Endothelial cell of umbilical vein (primary cell): ENCODE results near the gene CIB4. TPM values are rescaled to one million over a fixed set of nuclear protein-coding genes. Genes with fewer than 3 reads are reported as not detected.

Source experiments
- BruUV-seq: library from RNA; stranded (reverse); fragments of 400-500 nt; replicated peaks from 2 replicates; lab custom pipeline; 2021; lab: Mats Ljungman, UMichigan
- CTCF ChIA-PET: fragments of 300-600, 350-600 bp; sonication (Branson Sonifier 250); formaldehyde crosslinking; loops from one replicate; lab custom pipeline; 2021; ENCODE audit warnings: antibody characterized with exemption, inconsistent platforms; lab: Charles Lee
- POLR2A ChIA-PET: fragments of 300-600, 350-600 bp; sonication (Branson Sonifier 250); formaldehyde crosslinking; loops from one replicate; lab custom pipeline; 2021; ENCODE audit warnings: antibody characterized with exemption, inconsistent platforms; lab: Charles Lee
- DNase-seq: peaks from one replicate; pipeline ENCODE4 v3.0.0-alpha.2; 2011; ENCODE audit warnings: low read depth, low spot score
- FAIRE-seq: peaks from 2 replicates; lab custom pipeline; 2011; peaks lifted over from hg19 to GRCh38; lab: Jason Lieb, UNC
- H2AFZ ChIP-seq: 2 replicates; pipeline ENCODE4 v1.6.0; 2012; ENCODE audit warnings: low read depth, low read length, control low read depth, inconsistent platforms
- H3K27ac ChIP-seq: 2 replicates; pipeline ENCODE4 v1.5.1; 2011; ENCODE audit warnings: low read depth, mild to moderate bottlenecking, control low read depth, low read length, moderate library complexity; ENCODE audit not compliant: insufficient read depth
- H3K27me3 ChIP-seq, 2 experiments: 2 replicates each; pipeline versions ENCODE4 v1.6.0 to v1.6.1; 2011; ENCODE audit warnings: low read length in 2 of 2, mixed read lengths in 1 of 2; ENCODE audit not compliant: control insufficient read depth in 2 of 2, insufficient read depth in 2 of 2
- H3K36me3 ChIP-seq, 2 experiments: 2 replicates in 1 of 2; 3 replicates in 1 of 2; pipeline ENCODE4 v1.5.1; 2011; ENCODE audit warnings: low read length in 2 of 2, mild to moderate bottlenecking in 1 of 2, moderate library complexity in 1 of 2; ENCODE audit not compliant: control insufficient read depth in 2 of 2, insufficient read depth in 2 of 2; ENCODE audit errors: extremely low read depth in 1 of 2
- H3K4me1 ChIP-seq: 3 replicates; pipeline ENCODE4 v1.5.1; 2011; ENCODE audit warnings: mild to moderate bottlenecking, low read length; ENCODE audit not compliant: control insufficient read depth, insufficient read depth; ENCODE audit errors: extremely low read depth
- H3K4me2 ChIP-seq: 2 replicates; pipeline ENCODE4 v1.6.1; 2011; ENCODE audit warnings: low read length, control low read depth, mixed read lengths; ENCODE audit not compliant: insufficient read depth
- H3K4me3 ChIP-seq, 3 experiments: fragments of 200-600 bp in 1 of 3; sonication (generic), shearing (Covaris generic) in 1 of 3; replicated peaks in 1 of 3; 2 replicates each; pipeline ENCODE4 v1.5.1; 2011 to 2016; ENCODE audit warnings: control low read depth in 3 of 3, low read length in 3 of 3, mild to moderate bottlenecking in 2 of 3, inconsistent platforms in 1 of 3, low read depth in 1 of 3, moderate library complexity in 1 of 3; ENCODE audit not compliant: insufficient read depth in 1 of 3
- H3K79me2 ChIP-seq: 2 replicates; pipeline ENCODE4 v1.6.0; 2012; ENCODE audit warnings: low read length, inconsistent platforms; ENCODE audit not compliant: control insufficient read depth, insufficient read depth
- H3K9ac ChIP-seq: replicated peaks from 2 replicates; pipeline ENCODE3; 2011; ENCODE audit warnings: low read length, control low read depth; ENCODE audit not compliant: insufficient read depth; ENCODE audit errors: extremely low read depth
- H3K9me1 ChIP-seq: replicated peaks from 3 replicates; pipeline ENCODE4 v1.6.0; 2011; ENCODE audit warnings: mild to moderate bottlenecking, low read length; ENCODE audit not compliant: control insufficient read depth, insufficient read depth; ENCODE audit errors: extremely low read depth
- H3K9me3 ChIP-seq: replicated peaks from 2 replicates; pipeline ENCODE4 v1.5.1; 2012; ENCODE audit warnings: low read length, inconsistent platforms; ENCODE audit not compliant: control insufficient read depth, insufficient read depth
- H4K20me1 ChIP-seq: replicated peaks from 2 replicates; pipeline ENCODE3; 2011; ENCODE audit warnings: mild to moderate bottlenecking, low read length; ENCODE audit not compliant: control insufficient read depth, insufficient read depth; ENCODE audit errors: extremely low read depth
- CTCF ChIP-seq, 2 donors: IDR thresholded peaks; 1 replicate in 1 of 2; 2 replicates in 1 of 2; pipeline ENCODE4 v1.5.1; 2011; ENCODE audit warnings: low read length in 2 of 2, mild to moderate bottlenecking in 2 of 2, moderate library complexity in 2 of 2, control low read depth in 1 of 2, inconsistent platforms in 1 of 2, low read depth in 1 of 2; ENCODE audit not compliant: insufficient read depth in 1 of 2; ENCODE audit errors: extremely low read depth in 1 of 2
- EZH2 ChIP-seq: IDR thresholded peaks from 2 replicates; pipeline ENCODE4 v1.6.1; 2012; ENCODE audit warnings: borderline replicate concordance, low read depth, mild to moderate bottlenecking, moderate library complexity, low read length, inconsistent platforms; ENCODE audit not compliant: severe bottlenecking
- FOS ChIP-seq: IDR thresholded peaks from 2 replicates; pipeline ENCODE4 v1.6.1; 2011; ENCODE audit warnings: mild to moderate bottlenecking, low read length, moderate library complexity, borderline replicate concordance; ENCODE audit not compliant: insufficient read depth
- GATA2 ChIP-seq: IDR thresholded peaks from 2 replicates; pipeline ENCODE4 v1.7.0; 2011; ENCODE audit warnings: low read depth, mild to moderate bottlenecking, moderate library complexity, mixed read lengths, low read length; ENCODE audit not compliant: insufficient read length, insufficient read depth
- JUN ChIP-seq: IDR thresholded peaks from 2 replicates; pipeline ENCODE4 v1.6.1; 2011; ENCODE audit warnings: borderline replicate concordance, low read depth; ENCODE audit not compliant: insufficient read length, insufficient read depth
- MYC ChIP-seq: IDR thresholded peaks from one replicate; pipeline ENCODE4 v1.6.1; 2011; ENCODE audit warnings: mild to moderate bottlenecking, low read depth, low read length
- POLR2A ChIP-seq: IDR thresholded peaks from 2 replicates; pipeline ENCODE4 v1.6.1; 2012; ENCODE audit warnings: low read depth, mild to moderate bottlenecking, control low read depth, low read length
- dilution Hi-C: fragments of 300-500 bp; cut with MboI; formaldehyde crosslinking; loops from one replicate; pipeline ENCODE4 v1.15.0; 2019; ENCODE audit warnings: low sequenced_read_pairs; ENCODE audit not compliant: extremely low pct_ligation_motif_present
- intact Hi-C: fragments of 100-400 bp; cut with micrococcal nuclease; formaldehyde crosslinking; loops from one replicate; pipeline ENCODE4 v1.10.0; 2022
- polyA plus RNA-seq, 4 experiments: library from polyadenylated mRNA; depleted of rRNA in 3 of 4; stranded (reverse) in 3 of 4; unstranded in 1 of 4; fragments of >200 nt; gene quantifications; 2 replicates each; pipeline versions ENCODE4 v1.2.1 to v1.2.3, GENCODE V29; 2011 to 2012; ENCODE audit warnings: missing spikeins in 1 of 4
- total RNA-seq: library from RNA; stranded (reverse); gene quantifications from 2 replicates; pipeline ENCODE4 v1.2.3, GENCODE V29; 2021
- TF ChIP-seq, protein P1 (sequence below): IDR thresholded peaks from 2 replicates; pipeline ENCODE4 v1.6.1; 2011; ENCODE audit not compliant: insufficient read depth, insufficient read length

The CIB4 gene
- total and polyA plus RNA-seq, 2 donors (not counting 3 experiments of a cell fraction or from before 2014, with no cell fraction given): not detected

GRCh38 chr2:26597197-26597596 is 44.0 kb downstream of the CIB4 start:
- H3K4me2 ChIP-seq: no peak overlapping the region
- H3K9ac ChIP-seq: no peak overlapping the region
- ChIA-PET POLR2A (no interaction called here), CTCF (interaction anchor here (0.7 to 4.9 kb wide), 8 partner anchors 10 to 419 kb away, joined by 3 to 24 read pairs (median 4); a partner anchor contains a TSS)
- intact Hi-C loops: no loop called here
- FAIRE-seq (peak; percentile 65), DNase-seq (peak; percentile 23)
- H4K20me1 ChIP-seq: no peaks in the 10 kb centered on the region
- no peak overlapping the region for H3K4me3 ChIP-seq
- dilution Hi-C loops: no loop called here
- H3K9me3 ChIP-seq: no peaks in the 10 kb centered on the region
- no peaks in the 10 kb centered on the region for H3K36me3 ChIP-seq
- no TSS peak for BruUV-seq
- peaks cover 20 to 30% of the 10 kb centered on the region in 2 experiments for H3K27me3 ChIP-seq
- H3K27ac ChIP-seq: no peak overlapping the region
- H3K9me1 ChIP-seq: no peaks in the 10 kb centered on the region
- no peak overlapping the region for H2AFZ ChIP-seq
- TF ChIP-seq, protein P1, sequence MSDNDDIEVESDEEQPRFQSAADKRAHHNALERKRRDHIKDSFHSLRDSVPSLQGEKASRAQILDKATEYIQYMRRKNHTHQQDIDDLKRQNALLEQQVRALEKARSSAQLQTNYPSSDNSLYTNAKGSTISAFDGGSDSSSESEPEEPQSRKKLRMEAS: no peak
- no peak for TF ChIP-seq CTCF (IDR thresholded peaks at IDR 0.05; ENCODE audit: extremely low read depth in 1 of 2, insufficient read depth in 1 of 2, low read depth in 1 of 2, low read length in 2 of 2)
- TF ChIP-seq FOS: peak; percentile 5
- no peak for TF ChIP-seq MYC
- no peak for TF ChIP-seq EZH2
- TF ChIP-seq JUN: peak; percentile 12
- no peak for TF ChIP-seq POLR2A
- TF ChIP-seq GATA2: no peak
- peaks cover 9% of the 10 kb centered on the region for H3K4me1 ChIP-seq
- no peaks in the 10 kb centered on the region for H3K79me2 ChIP-seq
